ENCODE data around the gene PDZK1IP1.
"Not testable (repeated sequence)": the region's sequence is repeated elsewhere in the genome, so short reads cannot be mapped to it uniquely, and the experiment has no call there.

PDZK1IP1 gene

DNA sequence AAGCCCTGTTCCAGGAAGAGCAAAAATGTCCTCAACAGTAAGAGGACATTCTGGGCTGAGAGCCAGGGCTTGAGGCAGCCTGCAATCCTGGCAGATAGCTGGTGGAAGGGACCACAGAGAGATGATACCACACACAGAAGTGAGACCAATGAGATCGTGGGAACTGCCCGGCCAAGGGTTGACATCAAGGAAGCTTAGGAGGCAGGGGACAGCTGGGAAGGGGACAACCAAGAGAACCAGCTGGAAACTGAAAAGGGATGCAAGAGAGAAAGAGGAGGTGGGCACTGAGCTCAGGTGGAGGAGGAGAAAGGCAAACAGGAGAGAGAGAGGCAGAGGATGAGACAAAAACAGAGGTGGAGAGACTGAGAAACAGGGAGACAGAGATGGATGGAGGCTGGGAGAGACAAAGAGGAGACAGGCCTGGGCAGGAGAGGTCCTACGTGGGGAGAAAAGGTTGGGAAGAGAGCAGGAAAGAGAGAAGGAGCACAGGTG lies 9.2 kb downstream of the PDZK1IP1 start:
- DNase-seq = no peak

DNA sequence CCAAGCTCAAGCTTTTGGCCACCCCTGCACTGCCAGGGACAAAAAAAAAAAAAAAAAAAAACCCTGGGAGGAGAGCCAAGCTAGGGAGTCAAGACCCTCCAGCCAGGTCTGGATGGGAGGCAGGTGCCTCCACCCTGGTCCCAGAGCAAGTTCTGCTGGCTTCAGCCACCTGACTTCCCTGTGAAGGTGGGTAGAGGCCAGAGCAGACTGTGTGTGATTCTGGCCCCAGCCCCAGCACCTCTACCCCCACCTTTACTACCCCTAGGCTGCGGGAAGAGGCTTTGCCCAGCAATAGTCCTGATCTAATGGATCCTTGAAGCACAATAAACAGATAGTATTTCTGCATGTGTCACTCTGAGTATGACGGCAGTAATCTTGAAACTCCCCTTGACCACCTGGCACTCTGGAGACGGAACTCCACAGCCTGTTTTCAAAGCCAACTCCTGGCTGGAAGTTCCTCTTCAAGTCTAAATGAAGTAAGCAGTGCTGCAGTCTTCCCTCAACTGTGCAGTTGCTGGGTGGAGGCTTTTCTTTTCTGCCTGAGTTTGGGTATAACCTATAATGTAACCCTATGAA lies 9.8 kb downstream of the PDZK1IP1 start:
- no peak for DNase-seq

- peak; percentile 95 for DNase-seq
Measured at GRCh38 chr1:47179017-47179987, 10.5 kb downstream of the PDZK1IP1 start.

- no peak for DNase-seq
Measured at GRCh38 chr1:47178654-47179016, 11.2 kb downstream of the PDZK1IP1 start.

GRCh38 chr1:47178020-47178419 lies 11.8 kb downstream of the PDZK1IP1 start:
- no peak for DNase-seq

DNA sequence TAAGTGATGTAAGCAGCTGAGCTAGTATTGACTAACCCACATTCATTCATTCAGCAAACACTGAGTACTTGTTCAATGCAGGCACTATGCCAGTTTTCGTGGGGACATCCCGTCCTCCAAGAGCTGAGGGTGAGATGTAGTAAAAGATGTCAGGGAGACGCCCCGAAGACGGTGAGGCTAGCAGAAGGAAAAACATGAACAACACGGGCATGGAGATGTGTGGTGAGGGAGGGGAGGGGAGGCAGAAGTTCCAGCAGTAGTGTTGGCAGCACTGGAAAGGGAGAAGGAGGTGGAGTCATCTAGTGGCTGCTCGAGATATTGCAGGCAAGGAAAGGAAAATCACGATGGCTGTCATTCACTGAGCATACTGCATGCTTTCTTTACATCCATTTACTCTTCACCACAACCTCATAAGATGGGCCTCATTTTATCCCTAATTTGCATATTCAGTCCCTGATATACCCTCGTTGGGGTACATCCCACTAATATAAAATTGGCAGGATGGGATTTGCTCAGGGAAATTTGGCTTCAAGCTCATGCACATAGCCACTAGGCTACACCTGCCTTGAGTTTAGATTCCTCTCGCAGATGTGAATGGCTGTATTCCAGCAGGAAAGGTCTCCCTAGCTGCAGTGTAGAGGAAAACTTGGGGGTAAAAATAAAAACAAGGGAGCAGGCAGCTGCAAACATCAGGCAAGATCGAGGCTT lies 14.5 kb downstream of the PDZK1IP1 start:
- DNase-seq = peak; percentile 52

- no peak for DNase-seq
Measured at GRCh38 chr1:47174656-47175020, 15.2 kb downstream of the PDZK1IP1 start.

DNA sequence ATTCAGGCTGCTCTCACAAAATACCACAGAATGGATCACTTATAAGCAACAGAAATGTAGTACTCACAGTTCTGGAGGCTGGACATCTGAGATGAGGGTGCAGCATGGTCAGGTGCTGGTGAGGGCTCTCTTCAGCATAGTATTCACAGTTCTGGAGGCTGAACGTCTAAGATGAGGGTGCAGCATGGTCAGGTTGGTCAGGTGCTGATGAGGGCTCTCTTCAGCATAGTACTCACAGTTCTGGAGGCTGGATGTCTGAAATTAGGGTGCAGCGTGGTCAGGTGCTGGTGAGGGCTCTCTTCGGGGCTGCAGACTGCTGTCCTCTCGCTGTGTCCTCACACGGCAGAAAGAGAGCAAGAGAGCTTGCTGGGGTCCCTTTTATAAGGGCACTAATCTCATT lies 17.1 kb downstream of the PDZK1IP1 start:
- no peak for DNase-seq

DNA sequence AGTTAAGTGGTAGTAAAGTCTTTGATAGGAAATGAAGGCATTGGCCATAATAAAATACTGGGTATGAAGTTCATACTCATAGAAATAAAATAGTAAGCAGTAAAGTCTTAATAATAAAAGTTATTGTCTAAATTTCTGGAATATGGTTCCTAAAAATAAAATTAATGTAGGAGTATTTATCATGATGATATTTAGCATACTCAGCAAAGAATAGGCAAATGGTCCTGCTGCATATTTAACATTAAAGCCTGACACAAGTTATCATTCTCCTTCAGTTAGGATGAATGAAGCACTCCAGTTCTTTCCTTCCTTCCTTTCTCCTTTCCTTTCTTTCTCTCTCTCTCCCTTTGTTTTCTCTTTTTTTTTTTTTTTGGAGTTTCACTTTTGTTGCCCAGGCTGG lies 25.3 kb downstream of the PDZK1IP1 start:
- no peak for DNase-seq

- DNase-seq = no peak
Measured at GRCh38 chr1:47161298-47162040, 28.4 kb downstream of the PDZK1IP1 start.

GRCh38 chr1:47160716-47161115 lies 29.1 kb downstream of the PDZK1IP1 start:
- no peak for DNase-seq

DNA sequence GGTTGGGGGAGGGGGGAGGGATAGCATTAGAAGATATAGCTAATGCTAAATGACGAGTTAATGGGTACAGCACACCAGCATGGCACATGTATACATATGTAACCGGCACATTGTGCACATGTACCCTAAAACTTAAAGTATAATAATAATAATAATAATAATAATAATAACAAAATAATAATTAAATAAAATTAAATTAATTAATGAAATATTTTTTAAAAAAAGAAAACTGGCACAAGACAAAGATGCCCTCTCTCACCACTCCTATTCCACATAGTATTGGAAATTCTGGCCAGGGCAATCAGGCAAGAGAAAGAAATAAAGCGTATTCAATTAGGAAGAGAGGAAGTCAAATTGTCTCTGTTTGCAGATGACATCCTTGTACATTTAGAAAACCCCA lies 31.9 kb downstream of the PDZK1IP1 start:
- not testable (repeated sequence) for DNase-seq

DNA sequence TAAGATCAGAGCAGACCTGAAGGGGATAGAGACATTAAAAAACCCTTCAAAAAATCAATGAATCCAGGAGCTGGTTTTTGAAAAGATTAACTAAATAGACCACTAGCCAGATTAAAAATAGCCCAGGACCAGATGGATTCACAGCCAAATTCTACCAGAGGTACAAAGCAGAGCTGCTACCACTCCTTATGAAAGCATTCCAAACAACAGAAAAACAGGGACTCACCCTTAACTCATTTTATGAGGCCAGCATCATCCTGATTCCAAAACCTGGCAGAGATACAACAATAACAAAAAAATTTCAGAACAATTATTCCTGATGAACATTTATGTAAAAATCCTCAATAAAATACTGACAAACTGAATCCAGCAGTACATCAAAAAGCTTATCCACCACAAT lies 33.4 kb downstream of the PDZK1IP1 start:
- DNase-seq = not testable (repeated sequence)

GRCh38 chr1:47149162-47149561 lies 40.7 kb downstream of the PDZK1IP1 start:
- DNase-seq = not testable (repeated sequence)

- no peak for DNase-seq
Measured at GRCh38 chr1:47147047-47147785, 42.6 kb downstream of the PDZK1IP1 start.

- not testable (repeated sequence) for DNase-seq
Measured at GRCh38 chr1:47146495-47146894, 43.3 kb downstream of the PDZK1IP1 start.

DNA sequence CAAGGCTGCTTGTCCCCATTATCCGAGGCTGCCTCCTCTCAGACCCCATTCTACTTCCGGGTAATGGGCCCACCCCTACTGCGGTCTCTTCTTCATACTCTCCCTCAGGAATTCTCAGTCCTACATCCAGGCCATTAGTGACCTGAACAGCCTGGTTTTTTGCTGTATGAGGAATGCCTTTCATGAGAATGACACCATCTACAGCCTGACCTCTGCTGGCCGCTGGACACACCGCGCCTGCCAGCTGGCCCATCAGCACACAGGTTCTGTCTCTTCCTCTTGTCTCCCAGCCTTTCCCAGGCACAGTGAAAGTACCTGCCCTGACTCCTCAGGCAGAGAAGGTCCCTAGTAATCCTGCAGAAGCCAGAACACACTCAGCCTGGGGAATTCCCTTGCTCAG lies 46.2 kb downstream of the PDZK1IP1 start:
- not testable (repeated sequence) for DNase-seq

GRCh38 chr1:47140358-47140757 lies 49.5 kb downstream of the PDZK1IP1 start:
- DNase-seq = not testable (repeated sequence)

DNA sequence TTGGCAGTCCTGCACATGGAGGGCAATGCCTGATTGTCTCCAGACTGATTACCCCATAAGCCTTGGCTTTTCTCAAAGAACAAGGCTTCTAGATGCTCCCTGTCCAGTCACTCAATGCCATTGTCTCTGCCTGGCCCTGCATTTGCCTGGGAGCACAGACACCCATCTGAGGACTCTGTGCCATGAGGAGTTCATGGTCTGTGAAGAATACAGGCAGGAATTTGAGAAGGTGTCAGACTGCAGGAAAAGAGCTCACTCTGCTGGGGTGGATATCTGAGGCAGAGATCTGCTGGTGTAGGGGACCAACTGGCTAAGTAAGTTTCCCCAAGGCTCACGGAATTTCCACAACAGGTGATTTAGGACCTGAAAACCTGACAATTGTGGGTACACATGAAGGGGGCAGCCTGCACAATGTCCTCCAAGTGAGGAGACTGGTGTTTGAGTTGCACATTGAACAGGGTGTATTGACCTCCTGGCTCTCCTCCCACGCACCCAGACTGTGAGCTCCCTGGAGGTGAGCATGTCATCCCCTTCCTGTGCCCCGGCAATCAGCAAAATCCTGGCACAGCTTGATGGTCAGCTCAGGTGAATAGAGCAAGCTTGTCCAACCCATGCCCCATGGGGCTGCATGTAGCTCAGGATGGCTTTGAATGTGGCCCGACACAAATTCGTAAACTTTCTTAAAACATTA lies 51.8 kb downstream of the PDZK1IP1 start:
- no peak for DNase-seq

- DNase-seq = no peak
Measured at GRCh38 chr1:47137198-47137597, 52.6 kb downstream of the PDZK1IP1 start, which contains the start of gene CYP4A22. TSS of gene CYP4A22 (plus strand) at chr1:47137441. CDS start at chr1:47137486, 45 bp downstream.
